Left lung (tissue), 10 donors: ENCODE measurements around the gene PTPRO. TPM values are rescaled to one million over a fixed set of nuclear protein-coding genes. Genes with fewer than 3 reads are reported as not detected.

Experiments
- ATAC-seq: fragments of 200-7000 bp; cut with Tn5 transposase; one replicate; pipeline ENCODE4 v1.9.1; 2020; ENCODE audit warnings: moderate library complexity
- DNase-seq, 4 donors: peaks; one replicate each; pipeline ENCODE4 v3.0.0-alpha.2; 2013 to 2020
- H3K27ac ChIP-seq, 2 donors: fragments of 200-600 bp; sonication (generic) in 1 of 2; one replicate each; pipeline versions ENCODE4 v1.5.0 to v1.8.0; 2020 to 2021
- H3K27me3 ChIP-seq, 2 donors: fragments of 200-600 bp; sonication (generic) in 1 of 2; one replicate each; pipeline versions ENCODE4 v1.5.0 to v1.8.0; 2020 to 2021
- H3K36me3 ChIP-seq, 2 donors: fragments of 200-600 bp; sonication (generic) in 1 of 2; one replicate each; pipeline versions ENCODE4 v1.5.0 to v1.8.0; 2020 to 2021
- H3K4me1 ChIP-seq, 2 donors: fragments of 200-600 bp; one replicate each; pipeline ENCODE4 v1.8.0; 2021
- H3K4me3 ChIP-seq, 2 donors: fragments of 200-600 bp; sonication (generic) in 1 of 2; one replicate each; pipeline versions ENCODE4 v1.5.0 to v1.8.0; 2020 to 2021; ENCODE audit warnings: mild to moderate bottlenecking in 1 of 2
- H3K9me3 ChIP-seq, 2 donors: fragments of 200-600 bp; sonication (generic) in 1 of 2; one replicate each; pipeline versions ENCODE4 v1.5.0 to v1.8.0; 2020 to 2021
- intact Hi-C, 2 donors: fragments of 100-400 bp; cut with DNase I; formaldehyde crosslinking; loops; one replicate each; pipeline versions ENCODE4 v1.11.2 to v1.14.2; 2022
- polyA plus RNA-seq, 6 donors: library from polyadenylated mRNA; unstranded; fragments of 120-200 nt; gene quantifications; one replicate each; pipeline ENCODE4 v1.2.1, GENCODE V29; 2013; ENCODE audit not compliant: insufficient read length in 6 of 6
- total RNA-seq, 2 donors: library from RNA; stranded (reverse); fragmentation: NEBNext Ultra II Directional; extraction: Animal tissue kit (Norgen Biotek cat#: 25700); gene quantifications; one replicate each; pipeline ENCODE4 v1.2.1, GENCODE V29; 2021
- TF ChIP-seq, protein P1 (sequence below), 2 donors: fragments of 200-600 bp; sonication (generic) in 1 of 2; IDR thresholded peaks; one replicate each; pipeline versions ENCODE4 v1.5.0 to v1.8.0; 2021; ENCODE audit warnings: antibody characterized with exemption in 2 of 2
- donor health status: DM: no; HTN: yes; CAD: no.
- donor health status: DM: no; HTN: no; CAD: no.

PTPRO gene
- total and polyA plus RNA-seq, 8 donors, result 1.1 to 11.9 (median 1.7) TPM

GRCh38 chr12:15638231-15638630 is 315.9 kb downstream of the PTPRO start:
- H3K4me3 ChIP-seq, result no peak overlapping the region
- H3K4me1 ChIP-seq, result no peaks in the 10 kb centered on the region
- H3K27me3 ChIP-seq, result no peaks in the 10 kb centered on the region
- no peak overlapping the region for H3K27ac ChIP-seq
- TF ChIP-seq, protein P1, sequence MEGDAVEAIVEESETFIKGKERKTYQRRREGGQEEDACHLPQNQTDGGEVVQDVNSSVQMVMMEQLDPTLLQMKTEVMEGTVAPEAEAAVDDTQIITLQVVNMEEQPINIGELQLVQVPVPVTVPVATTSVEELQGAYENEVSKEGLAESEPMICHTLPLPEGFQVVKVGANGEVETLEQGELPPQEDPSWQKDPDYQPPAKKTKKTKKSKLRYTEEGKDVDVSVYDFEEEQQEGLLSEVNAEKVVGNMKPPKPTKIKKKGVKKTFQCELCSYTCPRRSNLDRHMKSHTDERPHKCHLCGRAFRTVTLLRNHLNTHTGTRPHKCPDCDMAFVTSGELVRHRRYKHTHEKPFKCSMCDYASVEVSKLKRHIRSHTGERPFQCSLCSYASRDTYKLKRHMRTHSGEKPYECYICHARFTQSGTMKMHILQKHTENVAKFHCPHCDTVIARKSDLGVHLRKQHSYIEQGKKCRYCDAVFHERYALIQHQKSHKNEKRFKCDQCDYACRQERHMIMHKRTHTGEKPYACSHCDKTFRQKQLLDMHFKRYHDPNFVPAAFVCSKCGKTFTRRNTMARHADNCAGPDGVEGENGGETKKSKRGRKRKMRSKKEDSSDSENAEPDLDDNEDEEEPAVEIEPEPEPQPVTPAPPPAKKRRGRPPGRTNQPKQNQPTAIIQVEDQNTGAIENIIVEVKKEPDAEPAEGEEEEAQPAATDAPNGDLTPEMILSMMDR (IDR thresholded peaks at IDR 0.05), result no peak
- no peaks in the 10 kb centered on the region for H3K9me3 ChIP-seq
- H3K36me3 ChIP-seq, result peaks cover 2 to 10% of the 10 kb centered on the region in 2 donors
- DNase-seq (no peak), ATAC-seq (no peak)
- intact Hi-C loops, result no loop called here

- Histone ChIP-seq H3K4me1 (no peaks in the 10 kb centered on the region), H3K27me3 (no peaks in the 10 kb centered on the region), H3K9me3 (no peaks in the 10 kb centered on the region), H3K27ac (no peak overlapping the region), H3K36me3 (peaks cover 2 to 9% of the 10 kb centered on the region in 2 donors), H3K4me3 (no peak overlapping the region)
- no peak for DNase-seq
- TF ChIP-seq, protein P1 (IDR thresholded peaks at IDR 0.05), result no peak
- no peak for ATAC-seq
- intact Hi-C loops, result no loop called here
Measured at GRCh38 chr12:15644700-15645099, 322.4 kb downstream of the PTPRO start.

DNA sequence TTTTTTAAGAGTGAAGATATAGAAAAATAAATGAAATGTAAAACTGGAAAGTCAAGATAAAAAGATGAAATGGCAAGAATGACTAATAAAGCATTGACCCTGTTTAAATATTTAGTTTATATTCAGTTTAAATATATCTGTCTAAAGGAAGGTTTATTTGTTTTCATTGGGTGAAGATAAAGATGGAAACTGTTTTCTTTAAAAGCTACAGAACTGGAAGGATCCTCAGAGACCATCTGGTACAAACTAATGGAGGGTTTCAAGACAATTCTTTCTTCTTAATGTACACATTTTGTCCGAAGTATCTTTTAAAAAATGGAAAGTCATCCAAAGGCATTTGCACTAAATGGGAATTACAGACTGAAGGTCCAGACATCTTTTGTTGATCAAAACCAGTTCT is 324.3 kb downstream of the PTPRO start:
- intact Hi-C loops, result no loop called here
- H3K36me3 ChIP-seq, result no peaks in the 10 kb centered on the region
- TF ChIP-seq, protein P1 (IDR thresholded peaks at IDR 0.05), result no peak

More for the DNA sequence above, 324.3 kb downstream of the PTPRO start:
- Histone ChIP-seq H3K4me1 (no peaks in the 10 kb centered on the region), H3K4me3 (no peak overlapping the region), H3K27me3 (no peaks in the 10 kb centered on the region), H3K9me3 (no peaks in the 10 kb centered on the region), H3K27ac (no peak overlapping the region)
- no peak for DNase-seq
- no peak for ATAC-seq

Other genes with a start within 250 kb of the PTPRO start
- 10 to 100 TPM; 11.5 to 12.4 TPM for gene RERG, start 101.1 kb upstream of the PTPRO start, total RNA-seq
- 10 to 100 TPM; 12.9 to 17.5 (median 15.3) TPM for gene RERG, start 101.1 kb upstream of the PTPRO start, polyA plus RNA-seq